NCI-H2029 treated with DMSO at 0.1 percent for 48 hours (cell line): ENCODE results near the gene ROBO4.

ENCODE experiments used
- DNase-seq: peaks from one replicate; lab custom pipeline; 2025; lab: John Stamatoyannopoulos, UW

The ROBO4 gene

DNA sequence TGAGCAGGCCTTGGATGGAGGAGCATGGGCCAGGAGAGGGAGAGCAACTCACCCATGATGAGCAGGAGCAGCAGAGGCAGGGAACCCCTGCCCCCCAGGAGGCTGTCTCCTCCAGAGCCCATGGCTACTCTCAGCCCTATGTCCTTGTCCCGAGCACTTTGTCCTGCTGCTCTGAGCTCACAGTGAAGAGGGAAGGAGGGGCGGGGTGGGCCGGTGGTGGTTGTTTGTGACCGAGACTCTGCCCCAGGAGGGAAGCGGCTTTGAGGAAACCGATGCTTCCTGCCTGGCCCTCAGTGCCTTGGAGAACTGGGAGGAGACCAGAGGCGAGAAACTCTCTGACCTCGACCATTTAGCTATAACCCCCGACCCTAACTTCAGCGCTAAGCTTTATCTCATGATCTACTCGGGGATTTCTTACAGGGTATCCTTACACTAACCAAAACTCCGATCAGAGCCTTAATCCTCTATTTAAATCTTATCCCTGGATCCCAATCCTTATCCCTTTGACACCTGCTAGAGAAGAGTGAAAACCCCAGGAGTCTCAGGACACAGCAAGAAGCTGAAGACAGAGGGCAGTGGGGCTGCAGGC, at the start of gene ROBO4:
Gene ROBO4 (minus strand): TSS at position 192 of the 589 bp plus-strand sequence. CDS start 70 bp downstream, at position 122.
- DNase-seq = no peak

DNA sequence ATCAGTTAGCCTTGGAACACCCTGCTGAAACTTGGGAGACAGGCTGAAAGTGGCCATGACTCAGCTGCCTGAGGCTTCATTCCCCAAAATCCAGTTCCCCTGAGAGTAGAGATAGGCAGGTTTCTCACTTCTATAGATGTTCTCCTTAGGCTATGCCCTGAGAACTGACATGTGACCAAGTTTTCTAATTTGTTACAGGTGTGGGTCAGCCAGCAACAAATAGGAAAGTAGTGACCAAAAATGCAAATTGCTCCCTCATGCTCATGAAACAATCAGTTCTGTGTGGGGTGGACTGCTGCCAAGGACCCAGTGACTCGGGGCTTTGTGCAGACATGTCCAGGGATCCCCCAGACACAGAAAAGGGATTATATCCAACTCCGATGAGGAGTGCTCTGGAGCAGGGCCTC, 49.1 kb upstream of the ROBO4 start:
- DNase-seq = no peak

DNA sequence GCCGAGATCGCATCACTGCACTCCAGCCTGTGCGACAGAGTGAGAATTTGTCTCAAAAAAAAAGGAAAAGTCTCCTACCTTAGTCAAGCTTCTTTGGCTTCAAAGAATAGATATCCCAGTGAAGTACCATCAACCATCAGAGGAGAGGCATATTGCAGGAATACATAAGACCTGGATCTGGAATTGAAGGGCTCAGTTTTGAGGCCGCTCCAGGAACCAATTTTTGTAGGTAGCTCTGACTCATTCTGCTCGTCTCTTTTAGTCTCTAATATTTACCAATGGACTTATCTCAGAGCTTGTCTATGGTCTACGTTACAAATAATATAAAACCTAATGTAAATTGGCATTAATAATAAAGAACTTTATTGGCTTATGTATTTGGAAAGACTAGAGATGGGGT, 48.2 kb upstream of the ROBO4 start:
- DNase-seq = no peak

DNA sequence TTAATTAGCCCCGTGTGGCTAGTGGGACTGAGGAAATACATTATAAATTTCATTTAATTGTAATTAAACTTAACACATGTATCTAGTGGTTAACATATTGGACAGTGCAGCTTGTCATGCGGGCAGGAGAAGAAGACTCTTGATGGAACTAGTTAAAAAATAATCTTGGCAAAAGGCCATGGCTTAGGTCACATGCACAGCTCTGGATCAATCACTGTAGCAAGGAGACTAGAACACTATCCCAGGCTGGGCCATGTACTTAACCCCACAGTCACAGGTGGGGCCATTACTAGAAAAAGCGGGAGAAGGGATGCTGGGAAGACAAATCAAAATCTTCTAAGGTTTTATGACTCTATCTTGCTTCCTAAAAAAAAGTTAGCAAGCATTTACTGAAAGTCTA, 46.9 kb upstream of the ROBO4 start:
- no peak for DNase-seq

DNA sequence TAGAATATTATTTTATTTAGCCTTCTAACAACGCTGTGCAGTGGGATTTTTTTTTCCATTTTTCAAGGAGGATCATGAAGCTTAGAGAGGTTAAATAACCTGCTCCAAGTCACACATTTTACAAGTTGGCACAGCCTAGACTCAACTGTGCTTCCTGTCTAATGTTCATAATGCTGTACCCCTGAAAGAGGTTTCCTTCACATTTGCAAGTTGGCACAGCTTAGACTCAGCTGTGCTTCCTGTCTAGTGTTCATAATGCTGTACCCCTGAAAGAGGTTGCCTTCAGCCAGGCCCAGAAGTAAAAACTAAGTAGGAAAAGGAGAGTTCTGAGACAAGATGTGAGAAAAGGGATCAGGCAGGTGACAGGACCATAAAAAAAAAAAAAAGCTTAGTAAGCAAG, 46.1 kb upstream of the ROBO4 start:
- DNase-seq = no peak

DNA sequence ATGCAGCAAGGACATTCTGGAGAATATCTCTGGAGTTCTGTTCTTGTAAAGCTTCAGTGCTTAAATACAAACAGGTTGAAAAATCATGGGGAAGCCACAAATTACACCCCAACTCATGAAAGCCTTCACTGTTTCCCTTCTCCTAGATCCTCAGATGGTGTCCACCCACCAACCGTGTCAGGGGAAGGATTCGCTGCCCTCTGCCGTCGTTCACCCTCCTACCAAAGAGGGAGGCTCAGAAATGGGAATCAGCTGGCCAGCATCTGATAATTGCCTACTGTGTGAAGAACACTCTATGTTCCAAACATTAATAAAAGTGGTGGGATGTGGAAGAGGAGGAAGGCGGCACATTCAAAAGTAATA, 45.6 kb upstream of the ROBO4 start:
- DNase-seq = no peak

DNA sequence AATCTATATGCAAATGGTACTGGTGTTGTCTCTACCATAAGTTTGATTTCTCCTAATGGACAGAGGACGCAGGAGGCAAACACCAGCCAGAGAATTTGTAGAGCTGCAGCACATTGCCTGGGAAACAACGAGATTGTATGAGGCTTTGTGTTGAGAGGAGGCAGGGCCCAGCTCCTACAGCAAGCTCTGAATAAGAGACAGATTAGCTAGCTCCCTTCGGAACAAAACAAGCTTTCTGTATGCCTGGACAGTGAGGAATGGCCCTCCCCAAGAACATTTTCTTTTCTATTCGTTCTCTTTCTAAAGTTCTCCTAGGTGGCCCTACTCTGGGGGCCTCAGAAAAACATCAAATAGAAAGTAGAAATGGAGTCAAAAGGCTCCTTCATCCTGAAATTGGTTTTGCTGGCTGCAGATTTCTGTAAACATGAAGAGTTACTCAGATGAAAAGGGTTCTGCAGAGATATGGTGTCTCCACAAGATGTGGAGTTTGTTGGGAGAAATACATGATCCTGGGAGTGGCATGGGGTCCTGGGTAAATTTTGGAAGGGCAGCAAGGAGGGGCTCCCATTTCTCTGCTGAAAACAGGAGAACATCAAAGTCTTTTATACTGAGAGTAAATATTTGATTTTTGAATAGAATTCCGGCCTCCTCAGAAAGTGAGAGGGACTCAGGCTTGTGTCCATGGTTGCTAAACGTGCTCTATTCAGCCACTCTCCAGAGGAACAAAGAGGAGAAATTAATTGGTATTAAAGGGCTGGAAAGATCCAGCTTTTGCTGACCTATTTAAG, 45.0 kb upstream of the ROBO4 start:
- no peak for DNase-seq

DNA sequence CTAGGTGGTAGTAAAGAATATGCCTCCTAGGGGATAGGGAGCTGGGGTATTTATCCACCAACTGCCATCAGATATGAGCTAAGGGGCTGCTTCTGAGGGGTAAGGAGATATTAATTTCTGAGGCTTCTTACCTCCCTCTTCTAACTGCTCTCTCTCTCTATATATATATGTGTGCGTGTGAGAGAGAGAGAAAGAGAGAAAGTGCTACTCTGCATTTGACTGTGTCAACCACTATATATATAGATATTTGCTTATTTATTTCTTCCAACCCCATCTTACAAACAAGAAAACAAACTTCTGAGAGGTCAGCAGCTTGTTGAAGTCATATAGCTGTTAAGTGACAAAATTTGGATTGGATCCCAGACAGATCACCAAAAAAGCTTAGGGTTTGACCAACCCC, 44.0 kb upstream of the ROBO4 start:
- DNase-seq = no peak

DNA sequence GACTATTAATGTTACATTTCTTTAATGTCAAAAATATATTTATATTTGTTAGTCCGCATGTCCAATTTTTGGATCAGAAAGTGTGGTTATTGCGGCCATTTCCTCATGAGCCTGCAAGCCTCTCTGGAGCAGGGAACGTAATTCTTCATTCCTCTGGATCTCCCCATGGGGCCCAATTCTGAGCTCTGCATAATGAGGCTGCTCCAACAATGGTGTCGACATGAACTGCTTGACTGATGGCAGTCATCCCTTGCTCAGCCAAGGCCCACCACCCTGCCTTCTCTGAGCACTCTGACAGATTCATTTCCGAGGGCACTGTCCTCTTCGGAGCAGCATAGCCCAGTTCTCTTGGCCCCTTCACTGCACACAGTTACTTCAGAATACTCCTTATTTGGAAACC, 41.3 kb upstream of the ROBO4 start:
- DNase-seq = no peak

DNA sequence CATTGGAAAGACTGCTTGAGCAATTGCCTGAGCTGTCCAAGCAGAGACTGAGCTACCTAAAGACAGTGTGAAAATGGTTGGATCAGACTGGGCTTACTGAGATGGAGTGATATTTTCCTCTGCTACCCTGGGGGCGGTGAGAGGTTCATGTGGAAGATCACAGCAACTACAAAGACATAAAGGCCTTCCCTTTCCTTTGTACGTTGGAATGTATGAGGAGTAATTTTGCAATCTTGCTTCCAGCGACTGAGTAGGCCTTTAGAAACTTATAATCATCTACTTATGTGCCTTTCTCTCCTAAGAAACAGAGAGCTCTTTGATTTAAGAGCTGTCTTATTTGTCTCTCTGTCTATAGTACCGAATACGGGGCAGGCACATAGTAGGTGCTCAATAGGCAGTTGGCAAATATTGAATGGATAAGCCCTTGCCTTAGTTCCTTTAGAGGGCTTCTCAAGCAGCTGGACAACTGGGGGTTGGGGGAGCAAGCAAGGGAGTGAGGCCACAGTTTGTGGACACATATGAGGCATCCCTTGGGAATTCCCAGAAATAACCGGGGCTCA, 40.6 kb upstream of the ROBO4 start:
- no peak for DNase-seq

DNA sequence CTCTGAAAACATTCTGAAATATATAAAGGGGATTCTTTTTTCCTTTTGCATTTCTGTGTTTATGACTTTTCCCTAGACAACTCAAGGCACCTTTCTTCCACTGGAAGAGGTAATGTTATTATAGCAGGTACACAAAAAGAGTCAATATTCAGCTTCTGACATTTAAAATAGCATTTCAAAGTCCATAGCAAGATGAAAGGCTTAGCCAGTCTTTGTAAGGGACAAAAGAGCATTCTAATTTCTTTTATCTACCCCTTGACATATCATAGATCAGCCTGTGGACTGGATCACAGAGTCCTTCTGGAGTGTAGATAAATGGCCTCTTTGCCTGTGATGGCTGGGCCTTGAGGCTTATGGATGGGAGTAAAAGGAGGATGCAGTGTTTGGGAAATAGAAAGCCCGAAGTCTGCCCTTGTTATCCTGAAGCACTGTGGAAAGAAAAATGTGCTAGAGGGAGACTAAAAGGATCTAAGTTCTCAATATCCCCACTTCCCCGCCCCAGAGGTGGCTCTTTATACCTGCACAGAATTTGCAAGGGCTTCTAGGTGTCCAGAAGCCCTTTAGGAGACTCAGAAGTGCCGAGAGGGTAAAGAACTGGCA, 39.8 kb upstream of the ROBO4 start:
- DNase-seq = no peak

DNA sequence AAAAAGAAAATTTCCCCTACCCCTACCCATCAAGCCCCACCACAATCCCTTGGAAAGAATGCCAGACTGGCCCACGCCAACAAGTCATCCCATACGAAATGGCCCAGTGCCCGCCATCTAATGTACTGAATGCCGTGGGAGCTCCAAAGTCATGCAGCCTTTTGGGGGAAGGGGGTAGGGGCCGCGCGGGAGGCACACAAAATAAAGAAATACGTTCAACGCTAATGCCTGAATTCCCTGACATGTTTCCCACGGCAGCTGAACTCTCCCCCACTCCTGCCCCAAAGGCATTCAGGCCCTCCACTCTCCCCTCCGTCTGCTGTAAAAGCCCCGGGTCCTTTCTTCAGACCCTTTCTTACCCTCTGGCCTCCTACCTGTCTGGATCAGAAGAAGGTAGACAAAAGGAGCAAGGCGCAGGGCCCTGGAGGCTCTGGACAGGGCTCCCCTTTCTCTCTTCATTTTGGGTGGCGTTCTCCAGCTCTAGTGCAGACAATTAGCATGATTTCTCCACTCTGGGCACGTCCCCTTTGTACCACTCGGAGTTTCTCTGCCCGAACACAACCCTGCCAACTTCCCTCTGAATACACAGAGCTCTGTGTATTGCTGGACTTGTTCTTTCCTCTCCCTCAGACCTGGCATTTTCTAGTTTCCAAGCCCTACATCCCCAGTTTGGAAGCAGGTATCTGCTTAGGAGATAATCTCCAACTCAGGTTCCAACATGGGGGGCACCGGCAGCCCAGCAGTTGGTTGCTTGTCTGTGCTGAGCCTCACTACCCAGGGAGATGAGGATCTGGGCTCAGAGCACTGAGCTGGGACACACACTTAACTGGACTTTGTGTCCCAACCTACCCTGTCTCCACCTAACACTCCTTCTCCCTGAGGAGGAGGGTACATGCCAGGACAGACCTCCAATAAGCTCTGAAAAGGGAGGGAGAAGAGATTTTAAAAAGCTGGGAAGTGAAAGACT, 38.2 kb upstream of the ROBO4 start, which contains the start of gene HEPACAM:
Gene HEPACAM (minus strand): TSS at position 500 of the 967 bp plus-strand sequence. CDS start 41 bp downstream, at position 459.
- no peak for DNase-seq

DNA sequence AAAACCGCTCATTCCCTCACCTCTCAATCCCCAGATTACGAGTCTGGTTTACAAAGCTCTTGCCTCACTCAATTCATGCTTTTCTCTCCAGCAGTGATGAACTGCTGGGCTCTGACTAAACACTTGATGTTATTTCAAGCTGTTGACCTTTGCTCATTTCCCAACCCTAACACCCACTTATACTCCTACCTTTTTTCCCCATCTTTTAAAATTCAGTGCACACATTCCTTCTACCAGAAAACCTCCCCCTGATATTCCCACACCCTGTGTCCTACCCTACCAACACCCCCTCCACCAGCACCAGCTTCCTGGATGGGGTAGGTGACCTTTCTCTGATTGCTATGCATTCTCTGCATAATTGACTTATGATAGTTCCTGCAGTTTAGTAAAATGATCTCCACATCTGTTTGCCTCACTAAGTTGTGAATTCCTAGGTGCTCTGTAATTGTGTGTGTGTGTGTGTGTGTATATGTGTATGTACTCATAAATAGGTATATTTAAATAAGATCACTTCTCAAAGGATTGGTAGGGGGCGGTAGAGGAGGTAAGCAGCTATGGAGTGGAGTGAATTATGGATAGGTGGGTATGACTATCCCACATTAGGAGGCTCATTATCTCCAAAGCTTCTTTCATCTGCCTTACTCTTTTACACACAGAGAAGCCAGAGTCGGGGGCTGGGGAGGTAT, 37.3 kb upstream of the ROBO4 start:
- no peak for DNase-seq

DNA sequence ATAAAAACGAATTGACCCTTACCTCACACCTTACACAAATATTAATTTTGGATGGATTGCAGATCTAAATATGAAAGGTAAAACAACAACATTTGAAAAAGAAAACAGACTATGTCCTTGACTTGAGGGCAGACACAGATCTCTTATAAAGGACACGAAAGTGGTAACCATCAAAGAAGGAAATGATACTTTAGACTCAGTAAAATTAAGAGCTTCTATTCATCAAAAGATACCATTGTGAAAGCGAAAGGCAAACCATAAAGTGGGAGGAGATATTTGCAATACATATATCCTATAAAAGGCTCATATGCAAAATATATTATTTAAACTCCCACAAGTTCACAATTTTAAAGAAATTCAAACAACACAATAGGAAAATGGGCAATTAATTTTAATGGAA, 33.1 kb upstream of the ROBO4 start:
- DNase-seq = no peak

DNA sequence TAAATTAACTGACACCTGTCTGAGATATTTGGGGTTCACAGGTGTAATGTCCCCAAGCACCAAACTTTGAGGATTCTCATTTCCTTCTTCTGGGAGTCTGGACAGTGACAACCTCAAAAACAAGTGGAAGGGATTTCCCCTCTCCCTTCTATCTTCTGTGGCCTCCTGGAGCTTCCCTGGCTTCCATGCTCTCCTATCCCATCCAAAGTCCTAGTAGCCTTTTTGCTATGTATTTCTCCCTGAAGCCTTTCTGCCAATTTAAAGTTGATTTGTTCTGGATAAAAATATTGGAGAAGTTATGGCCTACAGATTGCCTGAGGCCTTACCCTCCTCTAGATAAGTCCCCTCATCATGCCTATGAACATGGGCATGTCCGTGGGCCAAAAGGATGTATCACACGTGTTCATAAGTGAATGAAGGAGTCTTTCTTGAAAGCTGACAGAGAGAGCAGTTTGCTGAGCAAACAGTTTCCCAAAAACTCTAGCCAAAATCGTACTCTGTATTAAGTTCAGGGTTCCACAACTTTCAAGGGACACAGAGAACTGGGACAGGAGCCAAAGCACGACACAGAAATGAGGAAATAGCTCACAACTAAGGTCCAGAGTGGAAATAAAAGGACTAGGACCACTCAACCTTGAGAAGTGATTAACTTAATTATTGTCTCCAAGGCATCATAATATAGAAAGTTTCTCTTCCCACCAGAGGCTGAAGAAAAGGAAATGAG, 31.4 kb upstream of the ROBO4 start:
- no peak for DNase-seq

DNA sequence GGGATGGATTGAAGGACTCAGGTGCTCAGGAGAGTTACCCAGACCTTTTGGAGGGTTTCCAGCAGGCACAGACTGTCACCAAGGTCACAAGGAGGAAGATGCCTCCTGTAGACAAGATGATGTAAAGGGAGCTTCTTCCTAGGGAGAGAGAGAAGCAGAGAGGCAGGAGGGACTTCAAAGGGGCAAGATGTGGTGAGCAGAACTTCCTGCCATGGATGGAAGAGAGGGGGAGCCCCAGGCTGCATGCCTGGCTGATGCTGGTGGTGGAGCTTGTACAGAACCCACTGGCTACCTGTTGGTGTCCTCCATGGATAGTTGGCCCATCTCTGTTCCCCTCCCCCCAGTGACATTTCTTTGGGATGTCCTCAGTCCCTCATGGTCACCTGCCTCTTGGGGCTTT, 25.6 kb upstream of the ROBO4 start:
- DNase-seq = no peak

DNA sequence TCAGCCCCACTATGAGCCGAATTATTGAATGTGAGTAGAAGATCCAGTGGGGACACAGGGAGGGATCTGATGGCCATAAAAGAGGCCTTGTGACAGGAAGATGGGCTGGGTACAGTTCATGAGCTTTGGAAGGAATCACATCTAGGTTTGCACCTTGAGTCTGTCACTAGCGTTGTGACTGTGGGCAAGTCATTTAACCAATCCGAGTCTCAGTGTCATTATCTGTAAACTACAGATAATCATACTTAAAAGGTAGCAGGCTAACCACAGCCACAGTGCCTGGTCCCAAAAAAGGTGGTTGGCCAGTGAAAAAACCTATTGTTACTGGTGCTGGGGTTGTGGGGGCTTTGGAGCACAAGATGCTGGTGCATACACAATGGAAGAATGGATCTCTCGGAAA, 25.2 kb upstream of the ROBO4 start:
- DNase-seq = no peak

DNA sequence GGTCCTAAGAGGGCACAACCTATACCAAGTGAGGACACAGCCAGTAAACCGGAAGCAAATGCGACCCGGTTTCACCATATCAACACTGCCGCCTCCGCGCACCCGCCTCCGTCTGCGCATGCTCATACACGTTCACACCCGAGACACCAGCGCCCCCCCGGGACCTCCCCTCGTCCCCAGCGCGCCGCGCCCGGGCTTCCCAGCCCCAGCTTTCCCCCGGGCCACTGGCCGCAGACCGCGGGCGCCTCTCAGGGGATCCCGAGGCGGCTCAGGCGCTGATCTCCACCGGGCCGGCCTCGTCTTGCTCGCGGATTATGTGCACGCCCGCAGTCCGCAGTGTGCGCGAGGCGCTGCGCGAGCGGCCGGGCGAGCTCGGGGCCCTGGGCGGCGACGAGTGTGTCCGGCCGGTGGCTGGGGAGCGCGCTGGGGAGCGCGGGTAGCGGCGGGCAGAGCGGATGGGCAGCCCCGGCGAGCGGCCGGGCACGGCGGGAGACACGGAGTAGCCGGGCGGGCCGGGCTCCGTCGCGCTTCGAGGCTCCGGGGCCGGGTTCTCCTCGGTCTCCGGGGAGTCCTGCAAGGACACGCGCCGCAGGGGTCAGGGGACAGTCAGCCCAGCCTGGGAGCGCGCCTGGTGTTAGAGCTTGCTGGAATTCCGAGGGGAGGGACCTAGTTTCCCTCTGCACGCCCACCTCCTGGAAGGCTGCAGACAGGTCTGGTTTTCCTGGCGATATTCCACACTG, 23.4 kb upstream of the ROBO4 start:
- no peak for DNase-seq

DNA sequence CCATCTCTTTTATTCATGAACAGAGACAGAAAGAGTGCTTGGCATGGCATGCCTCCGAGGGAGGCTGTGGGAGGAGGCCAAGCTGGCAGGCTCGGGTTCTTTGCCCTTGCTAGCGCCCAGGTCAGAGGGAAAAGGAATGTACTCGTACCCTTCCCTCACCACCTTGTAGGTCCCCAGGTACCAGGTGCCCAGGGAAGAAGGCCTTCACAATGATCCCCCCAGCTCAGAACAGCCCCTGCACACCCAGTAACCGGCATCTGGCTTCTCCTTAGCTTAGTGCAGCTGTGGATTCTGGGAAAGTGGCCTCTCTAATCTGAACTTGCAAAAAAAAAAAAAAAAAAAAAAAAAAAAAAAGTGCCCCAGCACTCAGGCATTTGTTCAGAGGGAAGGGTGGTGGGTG, 22.7 kb upstream of the ROBO4 start:
- DNase-seq = no peak

DNA sequence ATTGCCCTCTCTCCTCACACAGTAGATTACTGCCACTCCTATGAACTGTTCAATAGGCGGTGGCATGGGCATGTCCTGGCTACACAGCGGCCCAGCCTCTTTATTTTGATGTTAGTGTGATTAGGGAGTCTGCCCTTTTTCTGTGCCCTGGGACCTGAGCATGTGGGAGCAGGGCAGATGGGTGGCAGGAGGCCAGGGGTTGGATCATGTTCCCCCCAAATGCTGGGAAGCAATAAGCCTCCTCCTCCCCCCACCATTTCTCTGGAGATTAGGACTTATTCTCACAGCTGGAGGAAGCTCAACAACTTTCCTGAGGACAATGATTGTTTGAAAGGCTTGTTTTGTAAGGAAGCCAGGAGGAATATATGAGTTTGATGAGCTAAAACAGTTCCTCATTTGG, 22.2 kb upstream of the ROBO4 start:
- no peak for DNase-seq
